Spleen (tissue), 11 donors: ENCODE results near the gene PCDHB2. TPM values are rescaled to one million over a fixed set of nuclear protein-coding genes. Genes with fewer than 3 reads are reported as not detected.
"Not testable (repeated sequence)": the region's sequence is repeated elsewhere in the genome, so short reads cannot be mapped to it uniquely, and the experiment has no call there.

ENCODE experiments used
- DNase-seq: peaks from one replicate; pipeline ENCODE4 v3.0.0-alpha.2; 2020
- H3K27ac ChIP-seq, 8 donors: fragments of 200-600 bp; sonication (generic) in 7 of 8; 1 replicate in 4 of 8; 2 replicates in 4 of 8; pipeline versions ENCODE4 v1.5.0 to v1.8.0; 2016 to 2021; ENCODE audit warnings: inconsistent platforms in 4 of 8, mild to moderate bottlenecking in 4 of 8, moderate library complexity in 1 of 8
- H3K27me3 ChIP-seq, 7 donors: fragments of 200-600 bp; sonication (generic) in 6 of 7; replicated peaks in 1 of 7; 1 replicate in 4 of 7; 2 replicates in 3 of 7; pipeline versions ENCODE4 v1.5.0 to v1.8.0; 2016 to 2021; ENCODE audit warnings: inconsistent platforms in 3 of 7, mild to moderate bottlenecking in 1 of 7
- H3K36me3 ChIP-seq, 6 donors: fragments of 200-600 bp; sonication (generic) in 5 of 6; 1 replicate in 4 of 6; 2 replicates in 2 of 6; pipeline versions ENCODE4 v1.5.0 to v1.8.0; 2016 to 2021; ENCODE audit warnings: inconsistent platforms in 2 of 6
- H3K4me1 ChIP-seq, 6 donors: fragments of 200-600 bp; sonication (generic) in 5 of 6; 1 replicate in 3 of 6; 2 replicates in 3 of 6; pipeline versions ENCODE4 v1.5.0 to v1.8.0; 2016 to 2021; ENCODE audit warnings: inconsistent platforms in 3 of 6
- H3K4me3 ChIP-seq, 8 donors: fragments of 200-600 bp; sonication (generic) in 7 of 8; 1 replicate in 4 of 8; 2 replicates in 4 of 8; pipeline versions ENCODE4 v1.5.0 to v1.8.0; 2016 to 2021; ENCODE audit warnings: inconsistent platforms in 4 of 8, mild to moderate bottlenecking in 4 of 8, moderate library complexity in 2 of 8
- H3K9me3 ChIP-seq, 8 donors: fragments of 200-600 bp; sonication (generic) in 7 of 8; 1 replicate in 4 of 8; 2 replicates in 4 of 8; pipeline versions ENCODE4 v1.5.0 to v1.8.0; 2016 to 2021; ENCODE audit warnings: inconsistent platforms in 4 of 8
- CTCF ChIP-seq, 11 experiments: fragments of 200-600 bp in 7 of 11; fragments of 450-650 bp in 4 of 11; sonication (generic) in 4 of 11; IDR thresholded peaks in 8 of 11; conservative IDR thresholded peaks in 3 of 11; 1 replicate in 7 of 11; 2 replicates in 4 of 11; pipeline versions ENCODE4 v1.4.0 to v1.8.0; 2016 to 2021; ENCODE audit warnings: antibody characterized with exemption in 11 of 11, inconsistent platforms in 4 of 11, mild to moderate bottlenecking in 1 of 11
- POLR2A ChIP-seq, 3 donors: fragments of 450-650 bp; IDR thresholded peaks; one replicate each; pipeline ENCODE4 v1.5.1; 2017; ENCODE audit warnings: antibody characterized with exemption in 3 of 3, mild to moderate bottlenecking in 1 of 3
- POLR2AphosphoS5 ChIP-seq, 3 donors: sonication (generic); formaldehyde crosslinking; IDR thresholded peaks; one replicate each; pipeline ENCODE4 v1.5.1; 2017; ENCODE audit warnings: antibody characterized with exemption in 3 of 3
- WGBS, 5 donors: extraction: QIAGEN DNeasy Blood & Tissue Kit in 3 of 5; methylation state at CpG; one replicate each; pipeline versions ENCODE4 v1.1.5 to v1.1.7; 2013 to 2018; 5-methylcytosine and 5-hydroxymethylcytosine counted together
- intact Hi-C: fragments of 100-400 bp; cut with DNase I; formaldehyde crosslinking; loops from one replicate; pipeline ENCODE4 v1.15.0; 2023; ENCODE audit warnings: low total_unique reads
- polyA plus RNA-seq, 3 donors: library from polyadenylated mRNA; stranded (reverse); fragments of 200-250 nt; gene quantifications; one replicate each; pipeline ENCODE4 v1.2.1, GENCODE V29; 2013
- total RNA-seq, 7 donors: library from RNA; depleted of rRNA in 3 of 7; stranded (reverse); fragments of >200 nt in 3 of 7; fragmentation: NEBNext Ultra II Directional in 4 of 7; extraction: Animal tissue kit (Norgen Biotek cat#: 25700) in 4 of 7; gene quantifications; one replicate each; pipeline versions ENCODE4 v1.1.0 to v1.2.1, GENCODE V29; 2016 to 2021
- donor health status: healthy with polysubstance abuse.
- donor health status: DM: no; HTN: no; CAD: no; lungs with moderate emphysema.
- donor health status: DM: no; HTN: no; CAD: no.
- donor health status: Bipolar disorder and iron deficiency.
- donor health status: healthy.
- donor health status: DM: no; HTN: no; CAD: no.
- donor health status: DM: yes; HTN: yes; CAD: no.

PCDHB2 gene
- total and polyA plus RNA-seq, 10 donors = 0.12 to 2.0 (median 1.4) TPM

- Histone ChIP-seq H3K27me3 (peaks cover 0 to 72% (median 0%) of the 10 kb centered on the region in 7 donors), H3K36me3 (no peaks in the 10 kb centered on the region)
- no peak for DNase-seq
These were observed 5.9 kb downstream of the PCDHB2 start, which contains the start of gene PCDHB3 for GRCh38 chr5:141100243-141100805. TSS of gene PCDHB3 (plus strand) at chr5:141100473. CDS start at chr5:141100650, 177 bp downstream.

GRCh38 chr5:141101059-141101458 is 6.6 kb downstream of the PCDHB2 start:
- peaks cover 0 to 64% (median 0%) of the 10 kb centered on the region in 7 donors for H3K27me3 ChIP-seq
- DNase-seq = no peak
- 44 to 62% (median 45%) methylated on average over 20 of the region's 20 CpGs for WGBS, 5 donors
- H3K4me3 ChIP-seq = peak overlapping the region in 3 of 8 donors; percentile 1 to 30 (median 29)
- H3K27ac ChIP-seq = no peak overlapping the region
- H3K4me1 ChIP-seq = no peaks in the 10 kb centered on the region
- TF ChIP-seq CTCF (IDR thresholded peaks at IDR 0.05 in 8 of 11, conservative IDR thresholded peaks at IDR 0.05 in 3 of 11) = no peak
- no peak for TF ChIP-seq POLR2A (IDR thresholded peaks at IDR 0.05)
- TF ChIP-seq POLR2AphosphoS5 (IDR thresholded peaks at IDR 0.05) = no peak
- no peaks in the 10 kb centered on the region for H3K36me3 ChIP-seq
- intact Hi-C loops = no loop called here
- H3K9me3 ChIP-seq = peaks cover 0 to 72% (median 28%) of the 10 kb centered on the region in 8 donors

More at GRCh38 chr5:141100243-141100805, 5.9 kb downstream of the PCDHB2 start, which contains the start of gene PCDHB3:
- 18 to 23% (median 22%) methylated on average over 19 of the region's 19 CpGs for WGBS, 5 donors
- intact Hi-C loops = no loop called here
- TF ChIP-seq CTCF (IDR thresholded peaks at IDR 0.05 in 8 of 11, conservative IDR thresholded peaks at IDR 0.05 in 3 of 11) (peak in 4 of 11 experiments; percentile 8 to 19 (median 13)), POLR2AphosphoS5 (IDR thresholded peaks at IDR 0.05) (no peak)
- Histone ChIP-seq H3K9me3 (peaks cover 0 to 77% (median 32%) of the 10 kb centered on the region in 8 donors), H3K4me1 (no peaks in the 10 kb centered on the region), H3K4me3 (peak within 1 kb of the TSS in 3 of 8 donors; percentile 1 to 30 (median 29)), H3K27ac (no peak within 1 kb of the TSS)

- intact Hi-C loops = not testable (repeated sequence)
These were observed 7.7 kb downstream of the PCDHB2 start for GRCh38 chr5:141102070-141102469.

GRCh38 chr5:141102471-141102870 is 8.1 kb downstream of the PCDHB2 start:
- H3K27me3 ChIP-seq = peaks cover 0 to 54% (median 0%) of the 10 kb centered on the region in 7 donors
- H3K4me3 ChIP-seq, H3K4me1 ChIP-seq, H3K27ac ChIP-seq, H3K36me3 ChIP-seq, intact Hi-C loops, DNase-seq: not testable (repeated sequence)
- H3K9me3 ChIP-seq = peaks cover 0 to 65% (median 27%) of the 10 kb centered on the region in 8 donors
- 31 to 51% (median 43%) methylated on average over 7 to 35 of the region's 38 CpGs for WGBS, 5 donors

More at GRCh38 chr5:141102070-141102469, 7.7 kb downstream of the PCDHB2 start:
- H3K27ac ChIP-seq, H3K4me1 ChIP-seq, DNase-seq, H3K4me3 ChIP-seq, H3K36me3 ChIP-seq: not testable (repeated sequence)
- Histone ChIP-seq H3K27me3 (peaks cover 0 to 56% (median 0%) of the 10 kb centered on the region in 7 donors), H3K9me3 (peaks cover 0 to 65% (median 27%) of the 10 kb centered on the region in 8 donors)
- 26 to 54% (median 41%) methylated on average over 11 to 39 of the region's 39 CpGs for WGBS, 5 donors

- intact Hi-C loops = no loop called here
- no peaks in the 10 kb centered on the region for H3K4me1 ChIP-seq
- no peak overlapping the region for H3K27ac ChIP-seq
- peaks cover 0 to 54% (median 29%) of the 10 kb centered on the region in 8 donors for H3K9me3 ChIP-seq
- 65 to 86% (median 84%) methylated on average over 2 of the region's 2 CpGs for WGBS, 5 donors
- no peak for TF ChIP-seq POLR2AphosphoS5 (IDR thresholded peaks at IDR 0.05)
- TF ChIP-seq CTCF (IDR thresholded peaks at IDR 0.05 in 8 of 11, conservative IDR thresholded peaks at IDR 0.05 in 3 of 11) = no peak
- TF ChIP-seq POLR2A (IDR thresholded peaks at IDR 0.05) = no peak
- H3K36me3 ChIP-seq = no peaks in the 10 kb centered on the region
- H3K27me3 ChIP-seq = peaks cover 0 to 33% (median 0%) of the 10 kb centered on the region in 7 donors
- H3K4me3 ChIP-seq = no peak overlapping the region
- DNase-seq = no peak
These were observed 10.9 kb downstream of the PCDHB2 start for GRCh38 chr5:141105350-141105749.
